ENCODE results near the gene MET. TPM values are rescaled to one million over a fixed set of nuclear protein-coding genes. Genes with fewer than 3 reads are reported as not detected.

The MET gene
- total RNA-seq, 2 experiments from 2014 or later = 0.16 to 0.27 TPM

- no peak for DNase-seq
- Mint-ChIP-seq H3K4me3 (no peak overlapping the region), H3K27ac (no peak overlapping the region), H3K9me3 (no peaks in the 10 kb centered on the region), H3K4me1 (ENCODE audit: low read depth) (no peaks in the 10 kb centered on the region), H3K36me3 (ENCODE audit: low read depth) (no peaks in the 10 kb centered on the region), H3K27me3 (peaks cover 11% of the 10 kb centered on the region)
- TF ChIP-seq CTCF (IDR thresholded peaks at IDR 0.05) = no peak
- no peak for ATAC-seq
- ChIA-PET POLR2A (no interaction called here), CTCF (no interaction called here)
- intact Hi-C loops (cut with micrococcal nuclease) = no loop called here
Measured at GRCh38 chr7:116733924-116734580, 62.1 kb downstream of the MET start.

GRCh38 chr7:116734710-116735109, 62.7 kb downstream of the MET start:
- Mint-ChIP-seq H3K4me1 (ENCODE audit: low read depth) (no peaks in the 10 kb centered on the region), H3K9me3 (no peaks in the 10 kb centered on the region), H3K27me3 (peaks cover 11% of the 10 kb centered on the region), H3K4me3 (no peak overlapping the region), H3K27ac (no peak overlapping the region), H3K36me3 (ENCODE audit: low read depth) (no peaks in the 10 kb centered on the region)
- ChIA-PET POLR2A (no interaction called here), CTCF (no interaction called here)
- ATAC-seq (no peak), DNase-seq (no peak)
- no peak for TF ChIP-seq CTCF (IDR thresholded peaks at IDR 0.05)
- intact Hi-C loops (cut with micrococcal nuclease) = no loop called here

- Mint-ChIP-seq H3K27me3 (peaks cover 7% of the 10 kb centered on the region), H3K9me3 (no peaks in the 10 kb centered on the region), H3K27ac (no peak overlapping the region), H3K4me1 (ENCODE audit: low read depth) (no peaks in the 10 kb centered on the region), H3K36me3 (ENCODE audit: low read depth) (no peaks in the 10 kb centered on the region), H3K4me3 (no peak overlapping the region)
- TF ChIP-seq CTCF (IDR thresholded peaks at IDR 0.05) = no peak
- DNase-seq = no peak
- intact Hi-C loops (cut with micrococcal nuclease) = no loop called here
- CTCF ChIA-PET = interaction anchor here (1.2 kb wide), 1 partner anchor 11 kb away, joined by 3 read pairs; no protein-coding TSS in a partner anchor
- POLR2A ChIA-PET = no interaction called here
- no peak for ATAC-seq
Measured at GRCh38 chr7:116736927-116737715, 65.1 kb downstream of the MET start.

- Mint-ChIP-seq H3K9me3 (no peaks in the 10 kb centered on the region), H3K36me3 (ENCODE audit: low read depth) (no peaks in the 10 kb centered on the region), H3K27me3 (peaks cover 9% of the 10 kb centered on the region), H3K4me3 (no peak overlapping the region), H3K4me1 (ENCODE audit: low read depth) (no peaks in the 10 kb centered on the region), H3K27ac (no peak overlapping the region)
- no peak for ATAC-seq
- DNase-seq = no peak
- intact Hi-C loops (cut with micrococcal nuclease) = no loop called here
- POLR2A ChIA-PET = no interaction called here
- CTCF ChIA-PET = interaction anchor here (1.2 kb wide), 1 partner anchor 12 kb away, joined by 3 read pairs; no protein-coding TSS in a partner anchor
- TF ChIP-seq CTCF (IDR thresholded peaks at IDR 0.05) = no peak
Measured at GRCh38 chr7:116738378-116738777, 66.4 kb downstream of the MET start.

- Mint-ChIP-seq H3K9me3 (no peaks in the 10 kb centered on the region), H3K36me3 (ENCODE audit: low read depth) (no peaks in the 10 kb centered on the region), H3K27me3 (peaks cover 9% of the 10 kb centered on the region), H3K4me1 (ENCODE audit: low read depth) (no peaks in the 10 kb centered on the region), H3K27ac (no peak overlapping the region), H3K4me3 (no peak overlapping the region)
- ATAC-seq = no peak
- intact Hi-C loops (cut with micrococcal nuclease) = no loop called here
- ChIA-PET POLR2A (no interaction called here), CTCF (no interaction called here)
- DNase-seq = no peak
- no peak for TF ChIP-seq CTCF (IDR thresholded peaks at IDR 0.05)
Measured at GRCh38 chr7:116739307-116739706, 67.3 kb downstream of the MET start.
